ENCODE measurements around the gene TERT. TPM values are rescaled to one million over a fixed set of nuclear protein-coding genes. Genes with fewer than 3 reads are reported as not detected.
"Not testable (repeated sequence)": the region's sequence is repeated elsewhere in the genome, so short reads cannot be mapped to it uniquely, and the experiment has no call there.

Gene TERT
- total and polyA plus RNA-seq, 2 donors (not counting 1 experiment from before 2014, with no cell fraction given) = 0.24 to 0.39 TPM

DNA sequence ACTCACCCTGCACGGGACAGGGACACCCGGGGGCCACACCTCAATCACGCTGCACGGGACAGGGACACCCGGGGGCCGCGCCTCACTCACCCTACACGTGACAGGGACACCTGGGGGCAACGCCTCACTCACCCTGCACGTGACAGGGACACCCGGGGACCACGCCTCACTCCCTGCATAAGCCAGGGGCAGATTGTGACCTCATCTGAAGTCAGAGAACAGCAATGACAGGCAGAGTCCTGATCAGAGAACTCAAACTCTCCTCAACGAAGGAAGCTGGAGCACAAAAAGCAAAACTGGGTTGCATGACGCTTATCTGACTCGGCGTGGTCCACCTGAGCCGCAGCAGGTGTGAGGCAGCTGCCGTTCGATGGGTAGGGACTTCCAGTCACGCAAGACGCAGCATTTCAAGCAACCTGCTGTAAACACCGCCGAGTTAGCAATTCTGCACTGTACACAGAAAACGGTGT is 3.2 kb downstream of the TERT start:
- Histone ChIP-seq H4K20me1 (ENCODE audit: control insufficient read depth, insufficient read depth, low read length, poor library complexity, severe bottlenecking) (no peaks in the 10 kb centered on the region), H3K27ac (ENCODE audit: low read length in 2 of 2) (no peak overlapping the region), H3K9ac (ENCODE audit: low read length) (no peak overlapping the region), H3K36me3 (replicated peaks in 1 of 2; ENCODE audit: control extremely low read depth in 1 of 2, control insufficient read depth in 1 of 2, extremely low read depth in 1 of 2, insufficient read depth in 2 of 2, low read length in 1 of 2) (no peaks in the 10 kb centered on the region), H3K4me2 (replicated peaks; ENCODE audit: low read depth, low read length, poor library complexity, severe bottlenecking) (no peak overlapping the region), H3K4me1 (ENCODE audit: control insufficient read depth in 2 of 2, insufficient read depth in 2 of 2, low read length in 2 of 2) (peaks cover 11% of the 10 kb centered on the region in 2 donors), H3K9me3 (ENCODE audit: control extremely low read depth in 1 of 3, control insufficient read depth in 2 of 3, insufficient read depth in 1 of 3, low read length in 2 of 3) (peaks cover 0 to 9% (median 1%) of the 10 kb centered on the region in 3 donors), H3K27me3 (replicated peaks in 1 of 4; ENCODE audit: control extremely low read depth in 1 of 4, control insufficient read depth in 3 of 4, insufficient read depth in 4 of 4, low read length in 3 of 4) (peaks cover 0 to 10% (median 0%) of the 10 kb centered on the region in 4 experiments), H3K4me3 (ENCODE audit: control extremely low read depth in 1 of 5, extremely low read depth in 1 of 5, insufficient read depth in 1 of 5, low read depth in 2 of 5, low read length in 4 of 5) (no peak overlapping the region), H2AFZ (ENCODE audit: insufficient read depth, low read depth, low read length, poor library complexity, severe bottlenecking) (no peak overlapping the region), H3K79me2 (ENCODE audit: control insufficient read depth, insufficient read depth, low read length) (no peaks in the 10 kb centered on the region)
- CTCF ChIA-PET = no interaction called here
- H3K27me3 Mint-ChIP-seq = peaks cover 11% of the 10 kb centered on the region
- peak; percentile 3 for DNase-seq
- no peak for TF ChIP-seq EZH2 (IDR thresholded peaks at IDR 0.05; ENCODE audit: borderline replicate concordance, insufficient read depth, low read depth, low read length, poor library complexity, severe bottlenecking)
- TF ChIP-seq, protein P1, sequence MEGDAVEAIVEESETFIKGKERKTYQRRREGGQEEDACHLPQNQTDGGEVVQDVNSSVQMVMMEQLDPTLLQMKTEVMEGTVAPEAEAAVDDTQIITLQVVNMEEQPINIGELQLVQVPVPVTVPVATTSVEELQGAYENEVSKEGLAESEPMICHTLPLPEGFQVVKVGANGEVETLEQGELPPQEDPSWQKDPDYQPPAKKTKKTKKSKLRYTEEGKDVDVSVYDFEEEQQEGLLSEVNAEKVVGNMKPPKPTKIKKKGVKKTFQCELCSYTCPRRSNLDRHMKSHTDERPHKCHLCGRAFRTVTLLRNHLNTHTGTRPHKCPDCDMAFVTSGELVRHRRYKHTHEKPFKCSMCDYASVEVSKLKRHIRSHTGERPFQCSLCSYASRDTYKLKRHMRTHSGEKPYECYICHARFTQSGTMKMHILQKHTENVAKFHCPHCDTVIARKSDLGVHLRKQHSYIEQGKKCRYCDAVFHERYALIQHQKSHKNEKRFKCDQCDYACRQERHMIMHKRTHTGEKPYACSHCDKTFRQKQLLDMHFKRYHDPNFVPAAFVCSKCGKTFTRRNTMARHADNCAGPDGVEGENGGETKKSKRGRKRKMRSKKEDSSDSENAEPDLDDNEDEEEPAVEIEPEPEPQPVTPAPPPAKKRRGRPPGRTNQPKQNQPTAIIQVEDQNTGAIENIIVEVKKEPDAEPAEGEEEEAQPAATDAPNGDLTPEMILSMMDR (IDR thresholded peaks at IDR 0.05) = no peak
- H3K4me1 Mint-ChIP-seq = peaks cover 9% of the 10 kb centered on the region
- peaks cover 2% of the 10 kb centered on the region for H3K9me3 Mint-ChIP-seq (ENCODE audit: insufficient read depth)
- no peak overlapping the region for H3K27ac Mint-ChIP-seq
- POLR2A ChIA-PET = no interaction called here
- no peak overlapping the region for H3K4me3 Mint-ChIP-seq
- no peak for ATAC-seq (ENCODE audit: low read depth)
- intact Hi-C loops (cut with micrococcal nuclease) = no loop called here
- WGBS (ENCODE audit: insufficient coverage) = 91% methylated on average over 20 of the region's 24 CpGs

DNA sequence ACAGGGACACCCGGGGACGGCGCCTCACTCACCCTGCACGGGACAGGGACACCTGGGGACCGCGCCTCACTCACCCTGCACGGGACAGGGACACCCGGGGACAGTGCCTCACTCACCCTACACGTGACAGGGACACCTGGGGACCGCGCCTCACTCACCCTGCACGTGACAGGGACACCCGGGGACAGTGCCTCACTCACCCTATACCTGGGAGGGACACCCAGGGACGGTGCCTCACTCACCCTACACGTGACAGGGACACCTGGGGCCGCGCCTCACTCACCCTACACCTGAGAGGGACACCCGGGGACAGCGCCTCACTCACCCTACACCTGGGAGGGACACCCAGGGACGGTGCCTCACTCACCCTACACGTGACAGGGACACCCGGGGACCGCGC is 3.9 kb downstream of the TERT start:
- H3K4me2 ChIP-seq (replicated peaks; ENCODE audit: low read depth, low read length, poor library complexity, severe bottlenecking); H3K4me3 ChIP-seq (ENCODE audit: control extremely low read depth in 1 of 5, extremely low read depth in 1 of 5, insufficient read depth in 1 of 5, low read depth in 2 of 5, low read length in 4 of 5); H4K20me1 ChIP-seq (ENCODE audit: control insufficient read depth, insufficient read depth, low read length, poor library complexity, severe bottlenecking); H3K27me3 Mint-ChIP-seq; H3K4me3 Mint-ChIP-seq; H3K27ac ChIP-seq (ENCODE audit: low read length in 2 of 2); H3K9me3 Mint-ChIP-seq (ENCODE audit: insufficient read depth); H3K4me1 Mint-ChIP-seq; H3K9me3 ChIP-seq (ENCODE audit: control extremely low read depth in 1 of 3, control insufficient read depth in 2 of 3, insufficient read depth in 1 of 3, low read length in 2 of 3); ATAC-seq (ENCODE audit: low read depth); CTCF ChIA-PET; H3K9ac ChIP-seq (ENCODE audit: low read length); H3K27me3 ChIP-seq (replicated peaks in 1 of 4; ENCODE audit: control extremely low read depth in 1 of 4, control insufficient read depth in 3 of 4, insufficient read depth in 4 of 4, low read length in 3 of 4); DNase-seq; H3K36me3 ChIP-seq (replicated peaks in 1 of 2; ENCODE audit: control extremely low read depth in 1 of 2, control insufficient read depth in 1 of 2, extremely low read depth in 1 of 2, insufficient read depth in 2 of 2, low read length in 1 of 2); H2AFZ ChIP-seq (ENCODE audit: insufficient read depth, low read depth, low read length, poor library complexity, severe bottlenecking); H3K27ac Mint-ChIP-seq; H3K79me2 ChIP-seq (ENCODE audit: control insufficient read depth, insufficient read depth, low read length); intact Hi-C loops (cut with micrococcal nuclease); POLR2A ChIA-PET: not testable (repeated sequence)
- 98% methylated on average over 11 of the region's 24 CpGs for WGBS (ENCODE audit: insufficient coverage)
- H3K4me1 ChIP-seq (ENCODE audit: control insufficient read depth in 2 of 2, insufficient read depth in 2 of 2, low read length in 2 of 2) = peaks cover 11% of the 10 kb centered on the region in 2 donors

DNA sequence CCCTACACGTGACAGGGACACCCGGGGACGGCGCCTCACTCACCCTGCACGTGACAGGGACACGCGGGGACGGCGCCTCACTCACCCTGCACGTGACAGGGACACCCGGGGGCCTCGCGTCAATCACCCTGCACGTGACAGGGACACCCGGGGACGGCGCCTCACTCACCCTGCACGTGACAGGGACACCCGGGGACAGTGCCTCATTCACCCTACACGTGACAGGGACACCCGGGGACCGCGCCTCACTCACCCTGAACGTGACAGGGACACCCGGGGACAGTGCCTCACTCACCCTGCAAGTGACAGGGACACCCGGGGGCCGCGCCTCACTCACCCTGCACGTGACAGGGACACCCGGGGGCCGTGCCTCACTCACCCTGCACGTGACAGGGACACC is 5.3 kb downstream of the TERT start:
- H3K4me2 ChIP-seq (replicated peaks; ENCODE audit: low read depth, low read length, poor library complexity, severe bottlenecking); H2AFZ ChIP-seq (ENCODE audit: insufficient read depth, low read depth, low read length, poor library complexity, severe bottlenecking); H3K4me3 ChIP-seq (ENCODE audit: control extremely low read depth in 1 of 5, extremely low read depth in 1 of 5, insufficient read depth in 1 of 5, low read depth in 2 of 5, low read length in 4 of 5); DNase-seq; H3K27me3 Mint-ChIP-seq; CTCF ChIA-PET; H3K4me1 Mint-ChIP-seq; H3K9me3 Mint-ChIP-seq (ENCODE audit: insufficient read depth); H3K27ac ChIP-seq (ENCODE audit: low read length in 2 of 2); H3K36me3 ChIP-seq (replicated peaks in 1 of 2; ENCODE audit: control extremely low read depth in 1 of 2, control insufficient read depth in 1 of 2, extremely low read depth in 1 of 2, insufficient read depth in 2 of 2, low read length in 1 of 2); intact Hi-C loops (cut with micrococcal nuclease); H3K4me1 ChIP-seq (ENCODE audit: control insufficient read depth in 2 of 2, insufficient read depth in 2 of 2, low read length in 2 of 2); ATAC-seq (ENCODE audit: low read depth); H3K27me3 ChIP-seq (replicated peaks in 1 of 4; ENCODE audit: control extremely low read depth in 1 of 4, control insufficient read depth in 3 of 4, insufficient read depth in 4 of 4, low read length in 3 of 4); H3K9ac ChIP-seq (ENCODE audit: low read length); H3K79me2 ChIP-seq (ENCODE audit: control insufficient read depth, insufficient read depth, low read length); H4K20me1 ChIP-seq (ENCODE audit: control insufficient read depth, insufficient read depth, low read length, poor library complexity, severe bottlenecking); H3K4me3 Mint-ChIP-seq; H3K27ac Mint-ChIP-seq; H3K9me3 ChIP-seq (ENCODE audit: control extremely low read depth in 1 of 3, control insufficient read depth in 2 of 3, insufficient read depth in 1 of 3, low read length in 2 of 3); POLR2A ChIA-PET: not testable (repeated sequence)
- no CpG with 5 or more reads among the region's 32 CpGs for WGBS (ENCODE audit: insufficient coverage)
